ENCODE data around the gene OCRL. TPM values are rescaled to one million over a fixed set of nuclear protein-coding genes. Genes with fewer than 3 reads are reported as not detected.

OCRL gene
- total and polyA plus RNA-seq, 2 of the 13 experiments (the other 11 are each of a cell fraction or from before 2014, with no cell fraction given) = 13.4 to 32.0 TPM

DNA sequence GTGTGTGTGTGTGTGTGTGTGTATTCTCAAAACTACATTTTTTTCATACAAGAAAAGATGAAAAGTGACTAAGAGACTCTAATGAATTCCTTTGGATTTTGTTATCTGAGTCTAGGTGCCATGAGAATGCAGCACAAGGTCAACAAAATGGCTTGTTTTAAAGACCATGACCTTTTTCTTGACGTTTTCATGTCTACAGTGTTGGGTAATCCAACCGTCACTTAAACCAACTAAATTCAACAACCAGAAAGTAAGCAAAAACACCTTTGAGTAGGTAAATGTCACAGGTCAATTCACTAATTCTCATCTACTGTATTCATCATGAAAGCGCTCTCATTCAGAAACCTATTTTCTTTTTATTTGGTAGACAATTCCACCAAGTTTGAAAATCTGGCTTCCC lies 19.9 kb upstream of the OCRL start (continued):
- TF ChIP-seq, protein P1, sequence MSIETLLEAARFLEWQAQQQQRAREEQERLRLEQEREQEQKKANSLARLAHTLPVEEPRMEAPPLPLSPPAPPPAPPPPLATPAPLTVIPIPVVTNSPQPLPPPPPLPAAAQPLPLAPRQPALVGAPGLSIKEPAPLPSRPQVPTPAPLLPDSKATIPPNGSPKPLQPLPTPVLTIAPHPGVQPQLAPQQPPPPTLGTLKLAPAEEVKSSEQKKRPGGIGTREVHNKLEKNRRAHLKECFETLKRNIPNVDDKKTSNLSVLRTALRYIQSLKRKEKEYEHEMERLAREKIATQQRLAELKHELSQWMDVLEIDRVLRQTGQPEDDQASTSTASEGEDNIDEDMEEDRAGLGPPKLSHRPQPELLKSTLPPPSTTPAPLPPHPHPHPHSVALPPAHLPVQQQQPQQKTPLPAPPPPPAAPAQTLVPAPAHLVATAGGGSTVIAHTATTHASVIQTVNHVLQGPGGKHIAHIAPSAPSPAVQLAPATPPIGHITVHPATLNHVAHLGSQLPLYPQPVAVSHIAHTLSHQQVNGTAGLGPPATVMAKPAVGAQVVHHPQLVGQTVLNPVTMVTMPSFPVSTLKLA (IDR thresholded peaks at IDR 0.05) = no peak
- TF ChIP-seq ZNF619 (CRISPR knock-in tag; IDR thresholded peaks at IDR 0.05) = no peak
- TF ChIP-seq HOXA7 (CRISPR knock-in tag; IDR thresholded peaks at IDR 0.05) = no peak
- TF ChIP-seq, protein P2, sequence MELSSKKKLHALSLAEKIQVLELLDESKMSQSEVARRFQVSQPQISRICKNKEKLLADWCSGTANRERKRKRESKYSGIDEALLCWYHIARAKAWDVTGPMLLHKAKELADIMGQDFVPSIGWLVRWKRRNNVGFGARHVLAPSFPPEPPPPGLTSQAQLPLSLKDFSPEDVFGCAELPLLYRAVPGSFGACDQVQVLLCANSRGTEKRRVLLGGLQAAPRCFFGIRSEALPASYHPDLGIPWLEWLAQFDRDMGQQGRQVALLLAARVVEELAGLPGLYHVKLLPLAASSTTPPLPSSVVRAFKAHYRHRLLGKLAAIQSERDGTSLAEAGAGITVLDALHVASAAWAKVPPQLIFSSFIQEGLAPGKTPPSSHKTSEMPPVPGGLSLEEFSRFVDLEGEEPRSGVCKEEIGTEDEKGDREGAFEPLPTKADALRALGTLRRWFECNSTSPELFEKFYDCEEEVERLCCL (CRISPR knock-in tag; IDR thresholded peaks at IDR 0.05; ENCODE audit: borderline replicate concordance) = no peak
- TF ChIP-seq, protein P3, sequence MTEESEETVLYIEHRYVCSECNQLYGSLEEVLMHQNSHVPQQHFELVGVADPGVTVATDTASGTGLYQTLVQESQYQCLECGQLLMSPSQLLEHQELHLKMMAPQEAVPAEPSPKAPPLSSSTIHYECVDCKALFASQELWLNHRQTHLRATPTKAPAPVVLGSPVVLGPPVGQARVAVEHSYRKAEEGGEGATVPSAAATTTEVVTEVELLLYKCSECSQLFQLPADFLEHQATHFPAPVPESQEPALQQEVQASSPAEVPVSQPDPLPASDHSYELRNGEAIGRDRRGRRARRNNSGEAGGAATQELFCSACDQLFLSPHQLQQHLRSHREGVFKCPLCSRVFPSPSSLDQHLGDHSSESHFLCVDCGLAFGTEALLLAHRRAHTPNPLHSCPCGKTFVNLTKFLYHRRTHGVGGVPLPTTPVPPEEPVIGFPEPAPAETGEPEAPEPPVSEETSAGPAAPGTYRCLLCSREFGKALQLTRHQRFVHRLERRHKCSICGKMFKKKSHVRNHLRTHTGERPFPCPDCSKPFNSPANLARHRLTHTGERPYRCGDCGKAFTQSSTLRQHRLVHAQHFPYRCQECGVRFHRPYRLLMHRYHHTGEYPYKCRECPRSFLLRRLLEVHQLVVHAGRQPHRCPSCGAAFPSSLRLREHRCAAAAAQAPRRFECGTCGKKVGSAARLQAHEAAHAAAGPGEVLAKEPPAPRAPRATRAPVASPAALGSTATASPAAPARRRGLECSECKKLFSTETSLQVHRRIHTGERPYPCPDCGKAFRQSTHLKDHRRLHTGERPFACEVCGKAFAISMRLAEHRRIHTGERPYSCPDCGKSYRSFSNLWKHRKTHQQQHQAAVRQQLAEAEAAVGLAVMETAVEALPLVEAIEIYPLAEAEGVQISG (CRISPR knock-in tag; IDR thresholded peaks at IDR 0.05) = no peak
- TF ChIP-seq, protein P4, sequence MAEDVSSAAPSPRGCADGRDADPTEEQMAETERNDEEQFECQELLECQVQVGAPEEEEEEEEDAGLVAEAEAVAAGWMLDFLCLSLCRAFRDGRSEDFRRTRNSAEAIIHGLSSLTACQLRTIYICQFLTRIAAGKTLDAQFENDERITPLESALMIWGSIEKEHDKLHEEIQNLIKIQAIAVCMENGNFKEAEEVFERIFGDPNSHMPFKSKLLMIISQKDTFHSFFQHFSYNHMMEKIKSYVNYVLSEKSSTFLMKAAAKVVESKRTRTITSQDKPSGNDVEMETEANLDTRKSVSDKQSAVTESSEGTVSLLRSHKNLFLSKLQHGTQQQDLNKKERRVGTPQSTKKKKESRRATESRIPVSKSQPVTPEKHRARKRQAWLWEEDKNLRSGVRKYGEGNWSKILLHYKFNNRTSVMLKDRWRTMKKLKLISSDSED (CRISPR knock-in tag; IDR thresholded peaks at IDR 0.05) = no peak
- TF ChIP-seq RFX5 (IDR thresholded peaks at IDR 0.05; ENCODE audit: low read depth, low read length) = no peak
- TF ChIP-seq SOX6 (IDR thresholded peaks at IDR 0.05) = no peak
- TF ChIP-seq SOX6 (CRISPR knock-in tag; IDR thresholded peaks at IDR 0.05) = peak; percentile 33; the same call in 1 of the 2 replicates
- TF ChIP-seq, protein P5, sequence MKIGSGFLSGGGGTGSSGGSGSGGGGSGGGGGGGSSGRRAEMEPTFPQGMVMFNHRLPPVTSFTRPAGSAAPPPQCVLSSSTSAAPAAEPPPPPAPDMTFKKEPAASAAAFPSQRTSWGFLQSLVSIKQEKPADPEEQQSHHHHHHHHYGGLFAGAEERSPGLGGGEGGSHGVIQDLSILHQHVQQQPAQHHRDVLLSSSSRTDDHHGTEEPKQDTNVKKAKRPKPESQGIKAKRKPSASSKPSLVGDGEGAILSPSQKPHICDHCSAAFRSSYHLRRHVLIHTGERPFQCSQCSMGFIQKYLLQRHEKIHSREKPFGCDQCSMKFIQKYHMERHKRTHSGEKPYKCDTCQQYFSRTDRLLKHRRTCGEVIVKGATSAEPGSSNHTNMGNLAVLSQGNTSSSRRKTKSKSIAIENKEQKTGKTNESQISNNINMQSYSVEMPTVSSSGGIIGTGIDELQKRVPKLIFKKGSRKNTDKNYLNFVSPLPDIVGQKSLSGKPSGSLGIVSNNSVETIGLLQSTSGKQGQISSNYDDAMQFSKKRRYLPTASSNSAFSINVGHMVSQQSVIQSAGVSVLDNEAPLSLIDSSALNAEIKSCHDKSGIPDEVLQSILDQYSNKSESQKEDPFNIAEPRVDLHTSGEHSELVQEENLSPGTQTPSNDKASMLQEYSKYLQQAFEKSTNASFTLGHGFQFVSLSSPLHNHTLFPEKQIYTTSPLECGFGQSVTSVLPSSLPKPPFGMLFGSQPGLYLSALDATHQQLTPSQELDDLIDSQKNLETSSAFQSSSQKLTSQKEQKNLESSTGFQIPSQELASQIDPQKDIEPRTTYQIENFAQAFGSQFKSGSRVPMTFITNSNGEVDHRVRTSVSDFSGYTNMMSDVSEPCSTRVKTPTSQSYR (CRISPR knock-in tag; IDR thresholded peaks at IDR 0.05; ENCODE audit: borderline replicate concordance) = no peak
- TF ChIP-seq, protein P6, sequence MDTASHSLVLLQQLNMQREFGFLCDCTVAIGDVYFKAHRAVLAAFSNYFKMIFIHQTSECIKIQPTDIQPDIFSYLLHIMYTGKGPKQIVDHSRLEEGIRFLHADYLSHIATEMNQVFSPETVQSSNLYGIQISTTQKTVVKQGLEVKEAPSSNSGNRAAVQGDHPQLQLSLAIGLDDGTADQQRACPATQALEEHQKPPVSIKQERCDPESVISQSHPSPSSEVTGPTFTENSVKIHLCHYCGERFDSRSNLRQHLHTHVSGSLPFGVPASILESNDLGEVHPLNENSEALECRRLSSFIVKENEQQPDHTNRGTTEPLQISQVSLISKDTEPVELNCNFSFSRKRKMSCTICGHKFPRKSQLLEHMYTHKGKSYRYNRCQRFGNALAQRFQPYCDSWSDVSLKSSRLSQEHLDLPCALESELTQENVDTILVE (CRISPR knock-in tag; IDR thresholded peaks at IDR 0.05) = no peak
- TF ChIP-seq GATA4 (IDR thresholded peaks at IDR 0.05; ENCODE audit: borderline replicate concordance, low read depth) = no peak
- peak; percentile 36; the same call in 1 of the 2 replicates for TF ChIP-seq HNF4A (CRISPR knock-in tag; IDR thresholded peaks at IDR 0.05)
- TF ChIP-seq AKAP8 (CRISPR knock-in tag; IDR thresholded peaks at IDR 0.05) = no peak
- no peak for TF ChIP-seq KDM5A (IDR thresholded peaks at IDR 0.05; ENCODE audit: borderline replicate concordance, low read length)
- TF ChIP-seq SOX13 (IDR thresholded peaks at IDR 0.05) = no peak
- peak in 1 of 2 experiments; percentile 64; a peak in 1 of 4 replicates for TF ChIP-seq SOX13 (CRISPR knock-in tag; conservative IDR thresholded peaks at IDR 0.05 in 1 of 2, IDR thresholded peaks at IDR 0.05 in 1 of 2)
- no peak for TF ChIP-seq SRF (IDR thresholded peaks at IDR 0.05; ENCODE audit: low read depth, low read length)
- TF ChIP-seq ZFP62 (CRISPR knock-in tag; IDR thresholded peaks at IDR 0.05) = no peak

All from HepG2 (cell line).